PC-9 (cell line): Measurements from ENCODE around the gene PAX7. TPM values are rescaled to one million over a fixed set of nuclear protein-coding genes. Genes with fewer than 3 reads are reported as not detected.

Source experiments
- BruUV-seq: library from RNA; stranded (reverse); fragments of 400-500 nt; replicated peaks from 2 replicates; lab custom pipeline; 2021; lab: Mats Ljungman, UMichigan
- CTCF ChIA-PET: fragments of 300-600 bp; sonication (Branson Sonifier 250); formaldehyde crosslinking; loops from one replicate; lab custom pipeline; 2022; ENCODE audit warnings: antibody characterized with exemption; lab: Charles Lee
- POLR2A ChIA-PET: fragments of 300-600 bp; sonication (Branson Sonifier 250); formaldehyde crosslinking; loops from one replicate; lab custom pipeline; 2022; ENCODE audit warnings: antibody characterized with exemption; ENCODE audit not compliant: unreplicated experiment; lab: Charles Lee
- DNase-seq, 2 experiments: peaks; one replicate each; pipeline versions ENCODE4 v3.0.0 to v3.0.0-alpha.2; 2015 to 2022; ENCODE audit warnings: mixed read lengths in 1 of 2
- H2AFZ ChIP-seq: fragments of 200-600 bp; sonication (generic); 2 replicates; pipeline ENCODE4 v1.8.1; 2017; ENCODE audit warnings: antibody characterized with exemption
- H3F3A ChIP-seq: fragments of 200-600 bp; sonication (generic); 2 replicates; pipeline ENCODE4 v1.8.1; 2017; ENCODE audit warnings: antibody characterized with exemption, mild to moderate bottlenecking, low read depth; ENCODE audit not compliant: insufficient read depth
- H3K27ac ChIP-seq: fragments of 200-600 bp; sonication (generic); 2 replicates; pipeline ENCODE4 v1.6.1; 2016; ENCODE audit warnings: mixed run types
- H3K27me3 ChIP-seq: fragments of 200-600 bp; sonication (generic); 2 replicates; pipeline ENCODE4 v1.6.1; 2016; ENCODE audit warnings: low read depth, mixed run types; ENCODE audit not compliant: insufficient read depth
- H3K36me3 ChIP-seq: fragments of 200-600 bp; sonication (generic); 2 replicates; pipeline ENCODE4 v1.6.1; 2016; ENCODE audit warnings: low read depth, mixed run types
- H3K4me1 ChIP-seq: fragments of 200-600 bp; sonication (generic); replicated peaks from 2 replicates; pipeline ENCODE4 v1.6.1; 2016; ENCODE audit warnings: mixed run types; ENCODE audit not compliant: insufficient read depth
- H3K4me2 ChIP-seq: fragments of 200-600 bp; sonication (generic); 2 replicates; pipeline ENCODE4 v1.6.1; 2017; ENCODE audit warnings: mixed run types
- H3K4me3 ChIP-seq: fragments of 200-600 bp; sonication (generic); 2 replicates; pipeline ENCODE4 v1.6.1; 2016; ENCODE audit warnings: mixed run types
- H3K79me2 ChIP-seq: fragments of 200-600 bp; sonication (generic); 2 replicates; pipeline ENCODE4 v1.6.1; 2017; ENCODE audit warnings: low read depth, mixed run types
- H3K9me2 ChIP-seq: fragments of 200-600 bp; sonication (generic); 2 replicates; pipeline ENCODE4 v1.8.1; 2017; ENCODE audit warnings: mild to moderate bottlenecking; ENCODE audit not compliant: insufficient read depth
- H3K9me3 ChIP-seq: fragments of 200-600 bp; sonication (generic); 2 replicates; pipeline ENCODE4 v1.8.1; 2016; ENCODE audit warnings: low read depth; ENCODE audit not compliant: insufficient read depth
- H4K20me1 ChIP-seq: fragments of 200-600 bp; sonication (generic); 2 replicates; pipeline ENCODE4 v1.8.1; 2017; ENCODE audit not compliant: insufficient read depth
- EZH2 ChIP-seq: fragments of 200-600 bp; sonication (generic); IDR thresholded peaks from 2 replicates; pipeline ENCODE4 v1.8.0; 2017; ENCODE audit warnings: antibody characterized with exemption, low read depth
- intact Hi-C: fragments of 100-400 bp; cut with micrococcal nuclease; formaldehyde crosslinking; loops from one replicate; pipeline ENCODE4 v1.10.0; 2022; ENCODE audit not compliant: unreplicated experiment
- total RNA-seq: library from RNA; stranded (reverse); gene quantifications from 2 replicates; pipeline ENCODE4 v1.2.3, GENCODE V29; 2021
- TF ChIP-seq, protein P1 (sequence below): fragments of 200-600 bp; sonication (generic); conservative IDR thresholded peaks from 2 replicates; pipeline ENCODE4 v1.6.1; 2017; ENCODE audit warnings: mixed run types, antibody characterized with exemption, mild to moderate bottlenecking, moderate library complexity

Gene PAX7
- total RNA-seq, 1 experiment from 2014 or later: not detected

DNA sequence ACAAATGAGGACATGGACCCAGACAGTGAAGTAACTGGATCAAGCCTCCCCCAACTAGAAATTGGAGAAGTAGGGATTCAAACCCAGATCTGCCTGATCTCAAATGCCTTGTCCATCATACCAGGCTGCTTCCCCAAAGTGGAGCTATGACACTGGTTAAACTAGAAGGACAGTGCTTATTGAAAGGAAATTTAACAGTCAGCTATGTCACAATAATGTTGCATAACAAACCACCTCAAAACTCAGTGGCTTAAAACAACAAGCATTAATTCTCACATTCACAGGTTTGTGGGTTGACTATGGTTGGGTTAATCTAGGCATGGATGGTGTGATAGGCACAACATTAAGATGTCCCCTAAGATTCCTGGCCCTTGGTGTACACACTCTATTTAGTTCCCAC lies 121.8 kb downstream of the PAX7 start:
- TF ChIP-seq, protein P1, sequence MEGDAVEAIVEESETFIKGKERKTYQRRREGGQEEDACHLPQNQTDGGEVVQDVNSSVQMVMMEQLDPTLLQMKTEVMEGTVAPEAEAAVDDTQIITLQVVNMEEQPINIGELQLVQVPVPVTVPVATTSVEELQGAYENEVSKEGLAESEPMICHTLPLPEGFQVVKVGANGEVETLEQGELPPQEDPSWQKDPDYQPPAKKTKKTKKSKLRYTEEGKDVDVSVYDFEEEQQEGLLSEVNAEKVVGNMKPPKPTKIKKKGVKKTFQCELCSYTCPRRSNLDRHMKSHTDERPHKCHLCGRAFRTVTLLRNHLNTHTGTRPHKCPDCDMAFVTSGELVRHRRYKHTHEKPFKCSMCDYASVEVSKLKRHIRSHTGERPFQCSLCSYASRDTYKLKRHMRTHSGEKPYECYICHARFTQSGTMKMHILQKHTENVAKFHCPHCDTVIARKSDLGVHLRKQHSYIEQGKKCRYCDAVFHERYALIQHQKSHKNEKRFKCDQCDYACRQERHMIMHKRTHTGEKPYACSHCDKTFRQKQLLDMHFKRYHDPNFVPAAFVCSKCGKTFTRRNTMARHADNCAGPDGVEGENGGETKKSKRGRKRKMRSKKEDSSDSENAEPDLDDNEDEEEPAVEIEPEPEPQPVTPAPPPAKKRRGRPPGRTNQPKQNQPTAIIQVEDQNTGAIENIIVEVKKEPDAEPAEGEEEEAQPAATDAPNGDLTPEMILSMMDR: no peak
- peaks cover 66% of the 10 kb centered on the region for H3K27me3 ChIP-seq
- no peaks in the 10 kb centered on the region for H3K79me2 ChIP-seq
- intact Hi-C loops: no loop called here
- H3K4me1 ChIP-seq: no peaks in the 10 kb centered on the region
- ChIA-PET POLR2A (no interaction called here), CTCF (no interaction called here)
- no peak for DNase-seq
- H3K9me2 ChIP-seq: no peaks in the 10 kb centered on the region
- no peaks in the 10 kb centered on the region for H3F3A ChIP-seq
- no peak overlapping the region for H3K4me2 ChIP-seq
- no peaks in the 10 kb centered on the region for H4K20me1 ChIP-seq
- H2AFZ ChIP-seq: no peak overlapping the region
- no peaks in the 10 kb centered on the region for H3K9me3 ChIP-seq
- no peak overlapping the region for H3K4me3 ChIP-seq
- BruUV-seq: no TSS peak
- H3K27ac ChIP-seq: no peak overlapping the region
- H3K36me3 ChIP-seq: no peaks in the 10 kb centered on the region

DNA sequence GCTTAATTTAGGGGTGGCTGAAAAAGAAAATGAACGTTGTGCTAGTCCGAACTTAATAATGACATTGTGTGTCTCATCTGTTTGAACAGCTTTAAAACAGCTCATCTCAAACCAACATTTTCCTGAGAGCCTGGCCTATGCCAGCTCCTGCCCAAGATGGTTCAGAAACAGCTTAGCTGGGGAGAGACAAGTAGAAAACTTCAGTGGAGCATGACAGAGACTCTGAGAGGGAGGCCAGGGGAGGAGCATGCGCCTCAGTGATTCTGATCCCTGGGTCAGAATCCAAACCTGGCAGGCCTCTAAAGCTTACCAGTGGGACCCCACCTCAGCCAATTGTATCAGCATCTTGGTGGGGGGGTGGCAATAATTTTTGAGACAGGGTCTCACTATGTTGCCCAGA lies 129.5 kb downstream of the PAX7 start:
- Histone ChIP-seq H3K9me3 (no peaks in the 10 kb centered on the region), H3K4me3 (no peak overlapping the region), H3K4me2 (no peak overlapping the region), H2AFZ (no peak overlapping the region), H3K4me1 (no peaks in the 10 kb centered on the region), H3F3A (no peaks in the 10 kb centered on the region), H3K36me3 (no peaks in the 10 kb centered on the region), H3K27ac (no peak overlapping the region), H3K79me2 (no peaks in the 10 kb centered on the region), H3K9me2 (no peaks in the 10 kb centered on the region), H3K27me3 (peaks cover 80% of the 10 kb centered on the region), H4K20me1 (no peaks in the 10 kb centered on the region)
- ChIA-PET CTCF (no interaction called here), POLR2A (no interaction called here)
- DNase-seq: no peak
- intact Hi-C loops: no loop called here
- TF ChIP-seq, protein P1: no peak
- no peak for TF ChIP-seq EZH2
- no TSS peak for BruUV-seq

DNA sequence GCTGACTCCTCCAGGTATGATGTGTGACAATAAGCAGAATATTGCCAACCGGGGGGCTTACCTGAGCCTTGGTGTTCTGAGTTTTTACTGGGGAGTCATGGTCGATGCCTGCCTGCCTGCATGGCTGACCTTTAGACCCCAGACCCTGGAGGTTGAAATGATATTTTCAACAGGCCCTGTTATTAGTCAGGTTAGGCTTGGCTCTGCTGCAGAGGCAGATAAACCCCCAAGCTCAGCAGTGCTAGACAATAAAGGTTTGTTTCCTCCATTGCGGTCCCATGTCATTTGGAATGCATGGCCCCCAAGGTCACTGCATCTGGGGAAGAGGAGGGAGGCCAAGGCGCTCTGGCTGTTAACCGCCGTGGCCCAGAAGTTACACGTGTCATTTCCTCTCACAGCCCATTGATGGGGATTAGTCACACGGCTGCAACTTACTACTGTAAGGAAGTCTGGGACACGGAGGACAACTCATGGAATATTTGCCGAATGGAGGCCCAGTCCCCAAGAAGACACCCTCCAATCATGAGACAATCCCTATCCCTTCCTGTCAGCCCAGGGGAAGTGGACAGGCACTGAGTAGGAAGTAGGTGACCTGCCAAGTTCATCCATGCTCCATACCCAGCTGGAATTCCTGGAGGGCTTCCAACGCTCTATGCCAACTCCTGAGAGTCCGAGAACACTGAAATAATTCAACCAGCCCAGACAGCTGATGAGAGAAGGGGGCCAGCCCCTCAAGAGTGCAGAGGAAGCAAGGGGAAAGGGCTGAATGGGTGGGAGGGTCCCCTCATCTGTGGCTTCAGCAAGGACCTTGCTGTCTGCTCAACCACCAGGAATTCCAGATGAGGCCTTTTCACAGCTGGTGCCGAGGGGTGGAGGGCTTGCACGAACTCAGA lies 131.5 kb downstream of the PAX7 start:
- no peaks in the 10 kb centered on the region for H4K20me1 ChIP-seq
- TF ChIP-seq, protein P1: no peak
- TF ChIP-seq EZH2: no peak
- peaks cover 84% of the 10 kb centered on the region for H3K27me3 ChIP-seq
- no peaks in the 10 kb centered on the region for H3F3A ChIP-seq
- no peak overlapping the region for H2AFZ ChIP-seq
- H3K79me2 ChIP-seq: no peaks in the 10 kb centered on the region
- H3K9me3 ChIP-seq: no peaks in the 10 kb centered on the region
- H3K36me3 ChIP-seq: no peaks in the 10 kb centered on the region
- no peaks in the 10 kb centered on the region for H3K4me1 ChIP-seq
- BruUV-seq: no TSS peak
- intact Hi-C loops: no loop called here
- no peaks in the 10 kb centered on the region for H3K9me2 ChIP-seq
- H3K4me2 ChIP-seq: no peak overlapping the region
- no peak overlapping the region for H3K27ac ChIP-seq
- ChIA-PET POLR2A (no interaction called here), CTCF (no interaction called here)
- H3K4me3 ChIP-seq: no peak overlapping the region
- no peak for DNase-seq
